ENCODE results near the gene PRXL2C. TPM values are rescaled to one million over a fixed set of nuclear protein-coding genes. Genes with fewer than 3 reads are reported as not detected.

Gene PRXL2C
- total and polyA plus RNA-seq, 2 of the 13 experiments (the other 11 are each of a cell fraction or from before 2014, with no cell fraction given) = 11.0 to 13.2 TPM

DNA sequence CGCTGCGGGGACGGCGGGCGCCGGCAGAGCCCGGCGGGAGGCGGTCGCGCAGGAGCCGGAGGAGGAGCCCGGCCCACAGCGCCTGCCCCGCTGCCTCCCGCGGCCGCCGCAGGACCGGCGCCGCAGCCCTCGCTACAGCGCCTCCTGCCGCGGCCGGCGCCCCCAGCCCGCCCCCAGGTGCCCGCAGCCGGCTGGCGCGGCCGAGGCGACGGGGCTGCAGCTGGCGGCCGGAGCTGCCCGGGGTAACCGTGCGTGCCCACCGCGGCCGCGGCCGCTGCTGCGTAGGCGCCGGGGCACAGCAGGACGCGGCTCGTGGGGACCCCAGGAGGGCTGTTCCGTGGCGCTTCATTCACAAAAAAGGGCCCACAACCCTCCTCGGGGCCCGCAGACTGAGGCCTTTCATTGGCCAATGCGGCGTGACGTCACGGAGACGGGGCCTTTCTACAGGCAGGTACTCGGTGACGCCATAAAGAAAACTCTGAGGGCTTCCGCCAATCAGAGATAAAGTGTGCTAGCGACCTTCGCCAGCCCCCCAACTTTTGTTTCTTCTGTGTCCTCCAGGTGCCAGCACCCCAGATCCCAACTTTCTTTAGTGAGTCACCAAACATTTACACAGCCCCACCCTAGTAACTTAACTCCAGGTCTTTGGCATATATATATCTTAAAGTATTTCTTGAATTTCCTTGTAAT lies 35.5 kb downstream of the PRXL2C start, which contains the start of gene CDC14B (continued):
- TF ChIP-seq, protein P1, sequence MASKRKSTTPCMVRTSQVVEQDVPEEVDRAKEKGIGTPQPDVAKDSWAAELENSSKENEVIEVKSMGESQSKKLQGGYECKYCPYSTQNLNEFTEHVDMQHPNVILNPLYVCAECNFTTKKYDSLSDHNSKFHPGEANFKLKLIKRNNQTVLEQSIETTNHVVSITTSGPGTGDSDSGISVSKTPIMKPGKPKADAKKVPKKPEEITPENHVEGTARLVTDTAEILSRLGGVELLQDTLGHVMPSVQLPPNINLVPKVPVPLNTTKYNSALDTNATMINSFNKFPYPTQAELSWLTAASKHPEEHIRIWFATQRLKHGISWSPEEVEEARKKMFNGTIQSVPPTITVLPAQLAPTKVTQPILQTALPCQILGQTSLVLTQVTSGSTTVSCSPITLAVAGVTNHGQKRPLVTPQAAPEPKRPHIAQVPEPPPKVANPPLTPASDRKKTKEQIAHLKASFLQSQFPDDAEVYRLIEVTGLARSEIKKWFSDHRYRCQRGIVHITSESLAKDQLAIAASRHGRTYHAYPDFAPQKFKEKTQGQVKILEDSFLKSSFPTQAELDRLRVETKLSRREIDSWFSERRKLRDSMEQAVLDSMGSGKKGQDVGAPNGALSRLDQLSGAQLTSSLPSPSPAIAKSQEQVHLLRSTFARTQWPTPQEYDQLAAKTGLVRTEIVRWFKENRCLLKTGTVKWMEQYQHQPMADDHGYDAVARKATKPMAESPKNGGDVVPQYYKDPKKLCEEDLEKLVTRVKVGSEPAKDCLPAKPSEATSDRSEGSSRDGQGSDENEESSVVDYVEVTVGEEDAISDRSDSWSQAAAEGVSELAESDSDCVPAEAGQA (IDR thresholded peaks at IDR 0.05; ENCODE audit: low read depth) = peak; percentile 93
- TF ChIP-seq, protein P1 (CRISPR knock-in tag; IDR thresholded peaks at IDR 0.05; ENCODE audit: borderline replicate concordance) = no peak
- TF ChIP-seq ZFP37 (CRISPR knock-in tag; IDR thresholded peaks at IDR 0.05; ENCODE audit: borderline replicate concordance) (no peak), ZSCAN21 (CRISPR knock-in tag; IDR thresholded peaks at IDR 0.05; ENCODE audit: borderline replicate concordance) (no peak), SOX6 (IDR thresholded peaks at IDR 0.05) (no peak), SOX6 (CRISPR knock-in tag; IDR thresholded peaks at IDR 0.05) (0 out of 2 replicates have a peak, but pooled peaks have one; percentile 38), RBFOX2 (IDR thresholded peaks at IDR 0.05; ENCODE audit: low read depth, low read length) (peak; percentile 58; the same call in 1 of the 2 replicates), HOXA3 (CRISPR knock-in tag; IDR thresholded peaks at IDR 0.05) (peak; percentile 99), ZNF772 (CRISPR knock-in tag; IDR thresholded peaks at IDR 0.05) (no peak), ATF1 (CRISPR knock-in tag; IDR thresholded peaks at IDR 0.05) (peak; percentile 93), EEA1 (CRISPR knock-in tag; IDR thresholded peaks at IDR 0.05; ENCODE audit: borderline replicate concordance) (no peak), MYPOP (CRISPR knock-in tag; IDR thresholded peaks at IDR 0.05) (peak; percentile 58; the same call in 1 of the 2 replicates), KDM4B (CRISPR knock-in tag; IDR thresholded peaks at IDR 0.05) (no peak), ZNF619 (CRISPR knock-in tag; IDR thresholded peaks at IDR 0.05) (no peak), PHF5A (CRISPR knock-in tag; IDR thresholded peaks at IDR 0.05; ENCODE audit: low read depth, unreplicated experiment) (no peak), JARID2 (CRISPR knock-in tag; IDR thresholded peaks at IDR 0.05; ENCODE audit: insufficient replicate concordance) (no peak), SAP130 (CRISPR knock-in tag; IDR thresholded peaks at IDR 0.05; ENCODE audit: low read depth) (peak; percentile 63; the same call in 1 of the 2 replicates), ZGPAT (CRISPR knock-in tag; IDR thresholded peaks at IDR 0.05) (no peak; the same call in 1 of the 2 replicates), SMAD9 (CRISPR knock-in tag; IDR thresholded peaks at IDR 0.05) (no peak), HMG20B (CRISPR knock-in tag; conservative IDR thresholded peaks at IDR 0.05) (no peak), CHCHD3 (CRISPR knock-in tag; IDR thresholded peaks at IDR 0.05) (no peak)
- TF ChIP-seq, protein P2, sequence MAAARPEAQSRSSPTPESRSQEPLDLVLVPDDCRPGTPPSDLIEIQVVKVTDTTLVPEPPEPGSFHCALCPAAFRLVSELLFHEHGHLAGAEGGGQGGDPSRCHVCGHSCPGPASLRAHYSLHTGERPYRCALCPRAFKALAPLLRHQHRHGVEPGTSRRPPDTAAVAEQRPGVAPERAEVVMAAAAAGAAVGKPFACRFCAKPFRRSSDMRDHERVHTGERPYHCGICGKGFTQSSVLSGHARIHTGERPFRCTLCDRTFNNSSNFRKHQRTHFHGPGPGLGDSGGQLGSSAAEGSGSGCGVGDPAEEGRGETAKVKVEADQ (CRISPR knock-in tag; IDR thresholded peaks at IDR 0.05; ENCODE audit: borderline replicate concordance) = no peak
